ENCODE results near the gene PNP.

PNP gene

DNA sequence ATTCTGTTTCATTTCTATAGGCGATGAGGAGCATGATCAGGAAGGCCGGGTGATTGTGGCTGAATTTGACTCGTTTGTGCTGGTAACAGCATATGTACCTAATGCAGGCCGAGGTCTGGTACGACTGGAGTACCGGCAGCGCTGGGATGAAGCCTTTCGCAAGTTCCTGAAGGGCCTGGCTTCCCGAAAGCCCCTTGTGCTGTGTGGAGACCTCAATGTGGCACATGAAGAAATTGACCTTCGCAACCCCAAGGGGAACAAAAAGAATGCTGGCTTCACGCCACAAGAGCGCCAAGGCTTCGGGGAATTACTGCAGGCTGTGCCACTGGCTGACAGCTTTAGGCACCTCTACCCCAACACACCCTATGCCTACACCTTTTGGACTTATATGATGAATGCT is 12.2 kb upstream of the PNP start:
- TF ChIP-seq ZFX (IDR thresholded peaks at IDR 0.05) = no peak
- TF ChIP-seq, protein P1, sequence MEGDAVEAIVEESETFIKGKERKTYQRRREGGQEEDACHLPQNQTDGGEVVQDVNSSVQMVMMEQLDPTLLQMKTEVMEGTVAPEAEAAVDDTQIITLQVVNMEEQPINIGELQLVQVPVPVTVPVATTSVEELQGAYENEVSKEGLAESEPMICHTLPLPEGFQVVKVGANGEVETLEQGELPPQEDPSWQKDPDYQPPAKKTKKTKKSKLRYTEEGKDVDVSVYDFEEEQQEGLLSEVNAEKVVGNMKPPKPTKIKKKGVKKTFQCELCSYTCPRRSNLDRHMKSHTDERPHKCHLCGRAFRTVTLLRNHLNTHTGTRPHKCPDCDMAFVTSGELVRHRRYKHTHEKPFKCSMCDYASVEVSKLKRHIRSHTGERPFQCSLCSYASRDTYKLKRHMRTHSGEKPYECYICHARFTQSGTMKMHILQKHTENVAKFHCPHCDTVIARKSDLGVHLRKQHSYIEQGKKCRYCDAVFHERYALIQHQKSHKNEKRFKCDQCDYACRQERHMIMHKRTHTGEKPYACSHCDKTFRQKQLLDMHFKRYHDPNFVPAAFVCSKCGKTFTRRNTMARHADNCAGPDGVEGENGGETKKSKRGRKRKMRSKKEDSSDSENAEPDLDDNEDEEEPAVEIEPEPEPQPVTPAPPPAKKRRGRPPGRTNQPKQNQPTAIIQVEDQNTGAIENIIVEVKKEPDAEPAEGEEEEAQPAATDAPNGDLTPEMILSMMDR (conservative IDR thresholded peaks at IDR 0.05) = no peak
- no peak overlapping the region for H3K27ac ChIP-seq

DNA sequence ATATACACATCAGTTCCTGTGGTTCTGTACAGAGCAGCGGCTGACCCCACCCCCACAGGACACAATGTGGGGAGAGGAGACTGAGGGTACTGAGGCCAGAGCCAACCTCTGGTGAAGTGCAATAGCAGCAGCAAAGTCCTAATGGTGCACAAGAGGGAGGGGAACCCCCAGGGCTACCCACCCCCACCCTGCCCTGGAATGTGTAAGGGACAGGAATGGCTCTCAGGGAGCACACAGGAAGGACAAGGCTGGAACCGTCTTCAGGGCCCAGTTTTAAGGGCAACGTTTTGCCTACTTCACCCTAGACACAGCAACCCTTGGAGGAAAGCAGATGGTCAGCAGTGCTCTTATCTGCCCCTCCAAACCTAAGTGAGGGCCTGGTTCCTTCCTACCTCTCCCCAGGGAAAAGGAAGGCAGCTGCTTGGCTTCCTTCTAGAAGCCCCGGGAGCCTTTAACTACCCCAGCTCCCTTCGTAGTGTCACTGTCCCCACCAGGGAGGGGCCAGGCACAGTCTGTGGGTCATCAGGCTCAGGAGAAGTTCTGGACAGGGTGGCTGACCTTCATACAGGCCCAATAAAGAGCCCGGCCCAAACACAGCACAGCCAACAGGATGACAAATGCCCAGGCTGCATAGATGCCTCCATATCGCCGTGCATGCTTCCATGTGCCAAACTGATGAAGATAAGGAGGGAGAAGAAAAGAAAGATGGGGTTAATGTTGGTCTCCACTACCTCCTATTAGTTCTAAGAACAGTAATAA is 11.0 kb upstream of the PNP start:
- 0 out of 2 replicates have a peak overlapping the region, but pooled peaks have one; percentile 6 for H3K27ac ChIP-seq
- TF ChIP-seq, protein P1 (conservative IDR thresholded peaks at IDR 0.05) = no peak
- no peak for TF ChIP-seq ZFX (IDR thresholded peaks at IDR 0.05)

DNA sequence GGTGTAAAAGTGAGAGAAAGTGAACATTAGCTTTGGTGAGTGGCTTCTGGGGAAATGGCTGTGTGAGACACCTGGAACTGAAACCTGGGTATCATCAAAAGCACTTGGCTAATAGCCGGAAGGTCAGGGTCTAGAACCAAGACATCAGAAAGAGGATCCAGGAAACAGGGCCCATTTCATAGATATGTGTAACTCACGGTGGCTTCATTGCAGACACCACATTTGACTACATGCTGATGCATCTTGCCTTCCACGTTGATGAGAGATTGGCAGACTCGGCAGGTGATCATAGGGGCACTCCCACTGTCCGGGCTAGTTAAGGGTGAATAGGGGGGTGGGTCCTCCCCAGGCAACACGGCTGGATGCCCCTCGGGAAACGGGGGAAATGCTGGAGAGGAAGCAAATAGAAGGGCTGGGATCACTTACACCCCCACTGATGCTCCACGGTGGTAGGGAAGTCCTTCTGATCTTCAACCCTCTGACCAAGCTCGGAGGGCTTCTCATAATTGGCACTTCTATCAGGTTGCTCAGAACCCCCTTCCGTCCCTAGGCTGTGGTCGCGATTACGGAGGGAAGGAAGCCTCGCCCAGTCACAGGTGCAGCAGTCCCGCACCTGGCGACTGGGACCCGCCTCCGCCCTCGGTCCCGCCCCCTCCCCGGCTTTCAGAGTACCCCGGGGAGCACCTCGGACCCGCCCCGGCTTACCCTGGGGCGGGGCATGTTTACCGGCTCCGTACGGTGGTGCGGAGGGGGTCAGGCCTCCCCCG is 8.6 kb upstream of the PNP start:
- H3K27ac ChIP-seq = peak overlapping the region; percentile 87
- no peak for TF ChIP-seq ZFX (IDR thresholded peaks at IDR 0.05)
- TF ChIP-seq, protein P1 (conservative IDR thresholded peaks at IDR 0.05) = no peak

DNA sequence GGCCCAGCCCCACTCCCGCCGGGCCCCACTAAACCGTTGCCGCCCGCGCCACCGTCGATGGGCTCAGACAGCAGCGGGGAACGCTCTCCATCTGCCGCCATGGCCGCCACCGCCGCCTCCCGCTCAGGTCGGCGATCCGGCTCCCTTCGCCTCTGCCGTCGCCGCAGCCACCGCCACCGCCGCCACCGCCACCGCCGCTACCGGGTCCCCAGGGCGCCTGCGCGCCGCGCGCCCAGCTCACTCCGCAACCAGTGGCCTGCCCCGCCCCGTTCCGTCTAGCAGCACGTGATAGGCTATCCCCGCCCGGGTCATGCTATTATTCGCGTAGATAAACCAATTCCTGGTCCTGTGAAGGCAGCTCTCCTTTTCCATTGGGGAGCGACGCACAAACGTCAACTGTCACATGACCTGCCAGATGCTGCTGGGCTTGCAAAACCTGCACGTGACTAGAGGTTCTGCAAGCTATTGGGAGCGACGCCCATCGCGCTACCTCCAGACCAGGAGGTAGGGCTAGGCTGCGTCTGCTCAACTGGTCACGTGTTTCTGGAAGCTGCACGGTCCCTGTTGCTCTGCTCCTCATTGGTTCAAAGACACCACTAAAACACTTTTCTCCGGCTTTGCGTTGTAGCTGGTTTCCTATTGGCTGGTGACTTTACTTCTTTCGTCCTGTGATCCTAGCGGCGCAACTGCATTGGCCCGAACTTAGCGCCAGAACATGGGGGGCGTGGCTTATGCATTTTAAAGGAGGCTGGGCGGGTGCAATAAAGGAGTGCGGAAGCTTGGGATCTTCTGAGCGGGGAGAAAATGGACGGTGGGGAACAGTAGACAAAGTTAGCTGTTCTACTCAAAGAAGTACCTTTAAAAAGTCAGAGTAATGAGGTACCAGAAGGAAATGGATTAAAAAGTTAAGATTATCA is 7.7 kb upstream of the PNP start, which contains the start of gene PIP4P1:
PIP4P1 (minus strand) TSS at position 210 of the 917 bp plus-strand sequence; CDS start at position 101, 109 bp downstream.
- peak within 1 kb of the TSS; percentile 87 for H3K27ac ChIP-seq
- TF ChIP-seq, protein P1 (conservative IDR thresholded peaks at IDR 0.05) = no peak
- peak; percentile 24; the same call in 1 of the 2 replicates for TF ChIP-seq ZFX (IDR thresholded peaks at IDR 0.05)

DNA sequence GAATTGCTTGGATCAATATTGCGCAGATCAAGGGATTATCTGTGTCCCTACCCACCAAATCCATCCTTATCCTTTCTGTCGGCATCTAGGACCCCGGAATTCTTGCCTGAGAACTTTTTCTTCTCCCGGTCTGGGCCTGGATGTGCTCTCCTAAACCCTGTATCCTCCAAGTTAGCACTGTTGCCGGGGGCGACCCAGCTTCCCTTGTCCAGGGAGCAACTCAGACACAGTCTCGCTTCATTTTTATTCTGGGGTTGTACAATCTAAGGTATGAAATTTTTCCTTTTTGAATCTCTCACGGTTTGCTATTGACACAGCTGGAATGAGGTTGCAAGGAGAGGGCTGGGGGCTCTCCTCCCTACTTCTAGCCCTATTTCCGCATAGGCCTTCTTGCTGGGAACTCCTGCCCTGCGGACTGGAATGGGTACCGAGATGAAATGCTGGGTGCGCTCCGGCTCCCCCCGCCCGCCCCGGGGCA is 403 bp upstream of the PNP start:
- H3K27ac ChIP-seq = peak overlapping the region; percentile 89
- TF ChIP-seq ZFX (IDR thresholded peaks at IDR 0.05) = no peak
- TF ChIP-seq, protein P1 (conservative IDR thresholded peaks at IDR 0.05) = no peak

GRCh38 chr14:20469890-20470602 is 840 bp downstream of the PNP start:
- TF ChIP-seq ZFX (IDR thresholded peaks at IDR 0.05) = no peak
- TF ChIP-seq, protein P1 (conservative IDR thresholded peaks at IDR 0.05) = no peak
- H3K27ac ChIP-seq = peak overlapping the region; percentile 89

Measured in C4-2B (cell line).